Fibroblast of pulmonary artery (primary cell): ENCODE results near the gene FUT1.

Source experiments
- DNase-seq: peaks from one replicate; pipeline ENCODE4 v3.0.0-alpha.2; 2010; ENCODE audit warnings: low read depth
- H3K4me3 ChIP-seq: replicated peaks from 2 replicates; pipeline ENCODE4 v1.5.1; 2011; ENCODE audit warnings: low read depth, mild to moderate bottlenecking, control low read depth, low read length, moderate library complexity
- TF ChIP-seq, protein P1 (sequence below): IDR thresholded peaks from 2 replicates; pipeline ENCODE4 v1.5.1; 2011; ENCODE audit warnings: mild to moderate bottlenecking, control low read depth, low read length, inconsistent platforms; ENCODE audit errors: missing control alignments

FUT1 gene

DNA sequence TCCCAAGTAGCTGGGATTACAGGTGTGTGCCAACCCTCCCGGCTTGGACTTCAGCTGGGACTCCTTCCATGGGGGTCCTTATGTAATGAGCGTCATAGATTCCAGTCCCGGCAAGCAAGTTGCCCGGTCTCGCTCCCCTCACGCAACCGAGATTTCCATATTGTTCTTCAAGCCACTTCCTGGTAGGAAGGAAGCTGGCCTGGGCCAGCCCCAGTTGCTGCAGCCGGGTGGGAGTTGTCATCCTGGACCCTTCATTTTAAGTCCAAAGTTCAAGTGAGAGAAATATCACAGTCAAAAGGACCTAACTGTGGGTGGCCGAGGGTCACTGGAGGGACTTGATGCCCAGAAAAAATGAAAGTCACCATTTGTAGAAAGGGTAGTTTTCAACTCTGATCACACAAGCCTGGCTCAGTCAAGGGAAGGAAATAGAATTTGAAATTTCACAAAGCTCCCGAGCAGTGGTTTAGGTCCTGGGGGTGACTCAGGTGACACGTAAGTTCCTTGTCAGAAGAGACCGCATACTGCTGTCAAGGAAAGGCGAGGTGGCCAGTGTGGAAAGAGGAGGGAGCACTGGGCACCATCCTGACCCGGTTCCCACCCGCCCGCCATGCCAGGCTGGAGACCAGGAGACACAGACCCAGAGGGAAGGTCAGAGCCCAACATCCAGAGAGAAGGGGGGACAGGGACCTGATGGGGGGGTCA, 8.2 kb upstream of the FUT1 start:
- H3K4me3 ChIP-seq: no peak overlapping the region
- TF ChIP-seq, protein P1, sequence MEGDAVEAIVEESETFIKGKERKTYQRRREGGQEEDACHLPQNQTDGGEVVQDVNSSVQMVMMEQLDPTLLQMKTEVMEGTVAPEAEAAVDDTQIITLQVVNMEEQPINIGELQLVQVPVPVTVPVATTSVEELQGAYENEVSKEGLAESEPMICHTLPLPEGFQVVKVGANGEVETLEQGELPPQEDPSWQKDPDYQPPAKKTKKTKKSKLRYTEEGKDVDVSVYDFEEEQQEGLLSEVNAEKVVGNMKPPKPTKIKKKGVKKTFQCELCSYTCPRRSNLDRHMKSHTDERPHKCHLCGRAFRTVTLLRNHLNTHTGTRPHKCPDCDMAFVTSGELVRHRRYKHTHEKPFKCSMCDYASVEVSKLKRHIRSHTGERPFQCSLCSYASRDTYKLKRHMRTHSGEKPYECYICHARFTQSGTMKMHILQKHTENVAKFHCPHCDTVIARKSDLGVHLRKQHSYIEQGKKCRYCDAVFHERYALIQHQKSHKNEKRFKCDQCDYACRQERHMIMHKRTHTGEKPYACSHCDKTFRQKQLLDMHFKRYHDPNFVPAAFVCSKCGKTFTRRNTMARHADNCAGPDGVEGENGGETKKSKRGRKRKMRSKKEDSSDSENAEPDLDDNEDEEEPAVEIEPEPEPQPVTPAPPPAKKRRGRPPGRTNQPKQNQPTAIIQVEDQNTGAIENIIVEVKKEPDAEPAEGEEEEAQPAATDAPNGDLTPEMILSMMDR: no peak
- DNase-seq: no peak

GRCh38 chr19:48757741-48758144, 5.3 kb upstream of the FUT1 start:
- no peak for DNase-seq
- TF ChIP-seq, protein P1: no peak
- no peak overlapping the region for H3K4me3 ChIP-seq

GRCh38 chr19:48757089-48757675, 4.7 kb upstream of the FUT1 start:
- TF ChIP-seq, protein P1: no peak
- no peak for DNase-seq
- no peak overlapping the region for H3K4me3 ChIP-seq

GRCh38 chr19:48756686-48757085, 4.2 kb upstream of the FUT1 start:
- no peak for DNase-seq
- no peak overlapping the region for H3K4me3 ChIP-seq
- TF ChIP-seq, protein P1: no peak

- no peak for DNase-seq
- TF ChIP-seq, protein P1: no peak
- H3K4me3 ChIP-seq: no peak overlapping the region
Observed at GRCh38 chr19:48756212-48756611, 3.8 kb upstream of the FUT1 start.

DNA sequence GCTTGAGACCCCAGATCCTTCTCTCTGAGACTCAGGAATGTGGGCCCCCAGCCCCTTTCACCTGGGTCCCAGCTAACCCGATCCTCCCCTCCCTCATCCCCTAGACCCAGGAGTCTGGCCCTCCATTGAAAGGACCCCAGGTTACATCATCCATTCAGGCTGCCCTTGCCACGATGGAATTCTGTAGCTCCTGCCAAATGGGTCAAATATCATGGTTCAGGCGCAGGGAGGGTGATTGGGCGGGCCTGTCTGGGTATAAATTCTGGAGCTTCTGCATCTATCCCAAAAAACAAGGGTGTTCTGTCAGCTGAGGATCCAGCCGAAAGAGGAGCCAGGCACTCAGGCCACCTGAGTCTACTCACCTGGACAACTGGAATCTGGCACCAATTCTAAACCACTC, 3.3 kb upstream of the FUT1 start:
- DNase-seq: no peak
- no peak overlapping the region for H3K4me3 ChIP-seq
- TF ChIP-seq, protein P1: no peak
